ENCODE data around the gene PROC. TPM values are rescaled to one million over a fixed set of nuclear protein-coding genes. Genes with fewer than 3 reads are reported as not detected.
A peak's percentile ranks its signal among the peaks of the same experiment; 100 is the strongest.

PROC gene
- total and polyA plus RNA-seq, 9 of the 15 experiments (the other 6 are each of a cell fraction or from before 2014, with no cell fraction given): not detected

DNA sequence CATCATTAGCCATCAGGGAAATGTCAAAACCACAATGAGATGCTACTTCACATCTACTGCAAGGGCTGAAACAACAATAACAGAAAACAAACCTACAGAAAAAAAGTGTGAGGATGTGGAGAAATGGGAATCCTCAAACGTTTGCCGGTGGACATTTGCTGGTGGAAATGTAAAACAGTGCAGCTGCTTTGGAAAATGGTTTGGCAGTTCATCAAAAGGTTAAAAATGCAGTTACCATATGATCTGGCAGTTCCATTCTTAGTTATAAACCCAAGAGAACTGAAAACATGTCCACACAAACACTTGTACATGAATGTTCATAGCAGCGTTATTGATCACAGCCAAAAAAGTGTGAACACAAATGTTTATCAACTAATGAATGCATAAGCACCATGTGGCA lies 44.2 kb downstream of the PROC start (continued):
- TF ChIP-seq ZNF134 (CRISPR knock-in tag; conservative IDR thresholded peaks at IDR 0.05): no peak
- TF ChIP-seq, protein P1, sequence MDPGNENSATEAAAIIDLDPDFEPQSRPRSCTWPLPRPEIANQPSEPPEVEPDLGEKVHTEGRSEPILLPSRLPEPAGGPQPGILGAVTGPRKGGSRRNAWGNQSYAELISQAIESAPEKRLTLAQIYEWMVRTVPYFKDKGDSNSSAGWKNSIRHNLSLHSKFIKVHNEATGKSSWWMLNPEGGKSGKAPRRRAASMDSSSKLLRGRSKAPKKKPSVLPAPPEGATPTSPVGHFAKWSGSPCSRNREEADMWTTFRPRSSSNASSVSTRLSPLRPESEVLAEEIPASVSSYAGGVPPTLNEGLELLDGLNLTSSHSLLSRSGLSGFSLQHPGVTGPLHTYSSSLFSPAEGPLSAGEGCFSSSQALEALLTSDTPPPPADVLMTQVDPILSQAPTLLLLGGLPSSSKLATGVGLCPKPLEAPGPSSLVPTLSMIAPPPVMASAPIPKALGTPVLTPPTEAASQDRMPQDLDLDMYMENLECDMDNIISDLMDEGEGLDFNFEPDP (CRISPR knock-in tag; IDR thresholded peaks at IDR 0.05): no peak

DNA sequence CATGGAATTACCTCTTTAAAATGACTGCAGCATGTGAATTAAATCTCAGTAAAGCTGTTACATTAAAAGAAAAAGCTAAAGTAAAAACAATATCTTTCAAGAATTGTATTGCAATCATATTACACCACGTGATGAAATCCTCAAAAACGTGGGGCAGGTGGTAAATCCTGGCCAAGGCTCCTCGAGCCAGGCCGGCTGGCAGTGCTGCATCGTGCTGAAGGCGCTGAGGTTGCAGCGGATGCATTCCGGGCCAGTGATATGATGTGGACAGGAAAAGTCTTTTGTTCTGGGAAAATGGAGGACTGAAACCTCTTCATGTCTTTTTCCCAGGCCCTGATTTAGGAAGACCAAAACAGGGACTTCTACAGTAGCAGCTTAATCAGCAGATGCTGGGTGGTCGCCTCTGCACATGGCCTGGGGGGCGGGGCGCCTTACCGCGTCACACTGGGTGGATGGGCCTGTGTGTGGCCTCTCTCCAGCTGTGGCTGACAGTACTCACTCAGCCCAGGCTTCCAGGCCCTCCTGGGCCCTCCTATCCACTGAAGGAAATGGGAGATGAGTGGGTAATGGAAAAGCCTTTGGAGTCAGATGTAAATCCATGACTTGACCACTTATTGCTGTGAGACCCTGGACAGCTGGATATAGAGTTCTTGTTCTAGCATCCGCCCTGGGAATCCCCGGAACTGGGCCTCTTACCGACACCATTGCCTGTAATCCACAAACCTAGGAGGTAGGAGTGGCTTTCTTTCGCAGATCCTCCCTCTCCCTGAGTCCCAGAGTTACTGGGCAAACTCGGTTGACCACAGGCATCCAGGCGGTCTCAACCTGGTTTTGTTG lies 45.1 kb downstream of the PROC start:
- H3K4me2 ChIP-seq (ENCODE audit: insufficient read depth, low read length): no peak overlapping the region
- 52% methylated on average over 19 of the region's 19 CpGs for WGBS (ENCODE audit: insufficient coverage, low coverage, missing lambda C conversion rate)
- H3K4me1 ChIP-seq (replicated peaks in 1 of 2; ENCODE audit: control insufficient read depth in 2 of 2, insufficient read depth in 2 of 2, low read length in 2 of 2): peaks cover 5% of the 10 kb centered on the region in 2 experiments; a peak in 3 of 5 replicates
- H3K4me3 ChIP-seq: no peak overlapping the region
- no peak overlapping the region for H3K27ac ChIP-seq (ENCODE audit: extremely low read depth, low read depth, low read length)
- BruUV-seq (replicated peaks): no TSS peak
- ATAC-seq (peak; percentile 66), FAIRE-seq (no peak), DNase-seq (ENCODE audit: extremely low read depth in 1 of 4, low spot score in 3 of 4) (no peak)
- POLR2A ChIA-PET: no interaction called here
- H3K36me3 ChIP-seq (ENCODE audit: control insufficient read depth, insufficient read depth, low read length): no peaks in the 10 kb centered on the region
- H4K20me1 ChIP-seq (replicated peaks; ENCODE audit: control insufficient read depth, insufficient read depth, low read length): no peaks in the 10 kb centered on the region; the same call in 1 of the 2 replicates
- H2AFZ ChIP-seq (ENCODE audit: low read depth, low read length): no peak overlapping the region
- no peaks in the 10 kb centered on the region for H3K9me3 ChIP-seq (replicated peaks; ENCODE audit: control insufficient read depth, insufficient read depth, low read depth, low read length)
- 0 out of 4 replicates have a peak overlapping the region, but pooled peaks of 1 of the 2 experiments have one; percentile 36 for H3K9ac ChIP-seq (ENCODE audit: insufficient read depth in 1 of 2, low read depth in 2 of 2, low read length in 2 of 2)
- H3K79me2 ChIP-seq (ENCODE audit: control insufficient read depth, insufficient read depth, low read length): no peaks in the 10 kb centered on the region
- CTCF ChIA-PET (ENCODE audit: low intra/inter-chr PET ratio): no interaction called here
- no peaks in the 10 kb centered on the region for H3K27me3 ChIP-seq (ENCODE audit: control insufficient read depth in 2 of 2, insufficient read depth in 2 of 2, low read length in 2 of 2)
- peaks cover 3% of the 10 kb centered on the region for H3K9me1 ChIP-seq (ENCODE audit: control insufficient read depth, insufficient read depth, low read length)
- TF ChIP-seq BHLHE40 (IDR thresholded peaks at IDR 0.05; ENCODE audit: low read length): no peak
- TF ChIP-seq, protein P2, sequence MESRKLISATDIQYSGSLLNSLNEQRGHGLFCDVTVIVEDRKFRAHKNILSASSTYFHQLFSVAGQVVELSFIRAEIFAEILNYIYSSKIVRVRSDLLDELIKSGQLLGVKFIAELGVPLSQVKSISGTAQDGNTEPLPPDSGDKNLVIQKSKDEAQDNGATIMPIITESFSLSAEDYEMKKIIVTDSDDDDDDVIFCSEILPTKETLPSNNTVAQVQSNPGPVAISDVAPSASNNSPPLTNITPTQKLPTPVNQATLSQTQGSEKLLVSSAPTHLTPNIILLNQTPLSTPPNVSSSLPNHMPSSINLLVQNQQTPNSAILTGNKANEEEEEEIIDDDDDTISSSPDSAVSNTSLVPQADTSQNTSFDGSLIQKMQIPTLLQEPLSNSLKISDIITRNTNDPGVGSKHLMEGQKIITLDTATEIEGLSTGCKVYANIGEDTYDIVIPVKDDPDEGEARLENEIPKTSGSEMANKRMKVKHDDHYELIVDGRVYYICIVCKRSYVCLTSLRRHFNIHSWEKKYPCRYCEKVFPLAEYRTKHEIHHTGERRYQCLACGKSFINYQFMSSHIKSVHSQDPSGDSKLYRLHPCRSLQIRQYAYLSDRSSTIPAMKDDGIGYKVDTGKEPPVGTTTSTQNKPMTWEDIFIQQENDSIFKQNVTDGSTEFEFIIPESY (CRISPR knock-in tag; IDR thresholded peaks at IDR 0.05): peak; percentile 47; the same call in 1 of the 2 replicates
- intact Hi-C loops (cut with micrococcal nuclease): no loop called here
- in situ Hi-C loops (cut with MboI): no loop called here
